Cardiac fibroblast (primary cell): ENCODE measurements around the gene DCDC2B.
A peak's percentile ranks its signal among the peaks of the same experiment; 100 is the strongest.

Experiments
- DNase-seq, 2 donors: peaks; one replicate each; pipeline versions ENCODE4 v3.0.0 to v3.0.0-alpha.2; 2010; ENCODE audit warnings: low read depth in 2 of 2
- H3K4me3 ChIP-seq, 2 donors: replicated peaks in 1 of 2; 1 replicate in 1 of 2; 2 replicates in 1 of 2; pipeline ENCODE4 v1.5.1; 2011; ENCODE audit warnings: low read depth in 2 of 2, low read length in 2 of 2, mild to moderate bottlenecking in 2 of 2, moderate library complexity in 1 of 2
- CTCF ChIP-seq: IDR thresholded peaks from one replicate; pipeline ENCODE4 v1.5.1; 2011; ENCODE audit warnings: low read depth, mild to moderate bottlenecking, low read length, inconsistent platforms

DCDC2B gene

DNA sequence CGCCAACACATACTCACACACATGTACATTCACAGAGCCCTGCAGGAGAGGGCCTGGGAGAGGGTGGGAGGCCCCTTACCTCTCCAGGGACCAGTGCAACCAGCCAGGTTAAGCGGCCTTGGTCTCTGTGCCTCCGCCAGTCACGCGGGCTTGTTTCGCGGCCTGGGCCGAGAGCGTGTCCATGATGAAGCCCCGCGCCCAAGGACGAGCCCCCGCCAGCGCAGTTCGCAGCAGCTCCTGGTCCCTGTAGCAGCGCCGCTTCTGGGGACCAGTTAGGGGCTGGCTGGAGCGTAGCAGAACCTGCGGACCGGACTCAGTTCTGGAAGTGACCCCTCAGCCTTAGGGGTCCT, 30.9 kb downstream of the DCDC2B start:
- DNase-seq = no peak
- no peak for TF ChIP-seq CTCF
- peak overlapping the region in 1 of 2 donors; percentile 62 for H3K4me3 ChIP-seq

DNA sequence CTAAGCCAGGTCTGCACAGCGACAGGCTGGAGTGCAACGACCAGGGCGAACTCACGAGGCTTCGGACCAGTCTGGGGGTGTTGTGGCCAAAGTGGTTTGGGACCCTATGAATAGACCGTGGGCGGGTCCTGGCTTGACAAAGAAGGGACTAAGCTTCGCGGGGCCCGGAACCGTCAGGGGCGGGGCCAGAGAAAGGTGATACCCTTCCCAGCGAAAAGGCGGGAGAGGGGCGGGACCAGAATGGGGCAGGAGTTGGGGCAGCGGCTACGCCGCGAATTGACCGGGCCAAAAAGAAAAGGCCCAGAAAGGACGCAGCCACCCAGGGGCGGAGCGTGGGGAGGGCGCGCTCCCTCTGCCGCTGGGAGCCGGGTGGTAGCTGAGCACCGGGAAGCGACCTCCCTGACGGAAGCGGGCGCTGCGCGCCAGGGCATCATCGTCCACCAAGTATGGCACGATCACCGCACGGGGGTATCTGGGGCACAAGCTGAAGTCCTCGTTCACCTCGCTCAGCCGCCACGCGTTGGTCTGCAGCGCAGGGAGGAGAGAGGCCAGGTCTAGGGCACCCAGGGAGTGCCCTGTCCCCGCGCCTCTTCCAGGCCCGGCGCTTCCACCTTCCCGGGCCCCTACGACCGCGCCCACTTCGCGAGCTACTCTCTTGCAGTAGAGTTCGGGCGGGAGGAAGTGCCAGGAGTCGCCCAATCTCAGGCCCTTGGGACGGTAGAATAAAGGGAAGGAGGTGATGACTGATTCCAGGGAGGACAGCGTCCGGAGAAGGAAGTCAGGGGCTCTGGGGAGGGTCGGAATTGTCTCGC, 31.5 kb downstream of the DCDC2B start:
- peak; percentile 17 for TF ChIP-seq CTCF
- H3K4me3 ChIP-seq = peak overlapping the region; percentile 62 to 64
- DNase-seq = peak; percentile 34 to 54

DNA sequence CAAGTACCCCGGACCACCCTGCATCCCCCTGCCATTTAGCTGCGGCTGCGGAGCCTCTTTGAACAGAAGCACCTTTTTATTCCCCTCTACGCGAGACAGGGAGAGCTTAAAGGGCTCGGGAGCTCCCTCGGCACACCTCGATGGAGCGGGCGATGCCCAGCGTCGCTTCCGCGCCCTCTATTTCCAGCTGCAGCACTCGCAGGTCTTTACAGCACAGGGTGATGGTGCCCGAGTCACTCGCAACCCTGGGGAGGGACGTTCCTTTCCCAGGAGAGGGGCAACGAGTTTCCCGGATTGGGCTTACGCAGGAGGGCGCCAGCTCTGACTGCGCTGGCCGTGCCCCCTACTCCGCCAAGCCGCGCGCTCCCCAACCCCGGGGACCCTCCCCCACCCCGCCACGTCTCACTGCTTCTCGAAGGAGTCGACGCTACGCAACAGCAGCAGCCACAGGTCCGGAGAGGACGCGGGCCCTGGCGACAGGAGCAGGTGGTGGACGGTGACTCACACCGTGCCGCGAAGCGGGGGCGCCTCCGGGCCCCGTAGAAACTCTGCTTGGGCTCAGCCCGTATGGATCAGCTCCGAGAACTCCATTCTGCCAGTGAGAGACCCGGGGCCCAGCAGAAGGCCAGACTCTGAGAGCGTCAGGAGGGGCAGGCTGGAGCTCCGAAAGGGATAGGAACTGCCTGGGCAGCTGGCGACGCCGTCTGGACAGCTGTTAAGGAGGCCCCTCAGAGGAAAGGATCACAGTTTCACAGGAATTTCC, 32.3 kb downstream of the DCDC2B start:
- peak overlapping the region; percentile 62 to 64 for H3K4me3 ChIP-seq
- no peak for TF ChIP-seq CTCF
- peak; percentile 47 to 61 for DNase-seq

- peak; percentile 32 to 54 for DNase-seq
- TF ChIP-seq CTCF = no peak
- no peak overlapping the region for H3K4me3 ChIP-seq
Observed at GRCh38 chr1:32242341-32242851, 33.5 kb downstream of the DCDC2B start.

- no peak for TF ChIP-seq CTCF
- no peak within 1 kb of the TSS for H3K4me3 ChIP-seq
- peak; percentile 80 to 93 for DNase-seq
Observed at GRCh38 chr1:32246888-32247273, 38.0 kb downstream of the DCDC2B start, which contains the start of gene FAM167B. Gene FAM167B (plus strand): TSS chr1:32247222. CDS start chr1:32247422, 200 bp downstream.

GRCh38 chr1:32247452-32247851, 38.6 kb downstream of the DCDC2B start:
- TF ChIP-seq CTCF = no peak
- DNase-seq = no peak
- no peak overlapping the region for H3K4me3 ChIP-seq
